VCaP (cell line): Measurements from ENCODE around the gene SEC14L5.

Experiments
- H3K27ac ChIP-seq: fragments of 450-650 bp; 2 replicates; pipeline ENCODE4 v1.5.1; 2017
- TF ChIP-seq, protein P1 (sequence below): fragments of 450-650 bp; conservative IDR thresholded peaks from 2 replicates; pipeline ENCODE4 v1.5.1; 2017; ENCODE audit warnings: mild to moderate bottlenecking, moderate library complexity

The SEC14L5 gene

DNA sequence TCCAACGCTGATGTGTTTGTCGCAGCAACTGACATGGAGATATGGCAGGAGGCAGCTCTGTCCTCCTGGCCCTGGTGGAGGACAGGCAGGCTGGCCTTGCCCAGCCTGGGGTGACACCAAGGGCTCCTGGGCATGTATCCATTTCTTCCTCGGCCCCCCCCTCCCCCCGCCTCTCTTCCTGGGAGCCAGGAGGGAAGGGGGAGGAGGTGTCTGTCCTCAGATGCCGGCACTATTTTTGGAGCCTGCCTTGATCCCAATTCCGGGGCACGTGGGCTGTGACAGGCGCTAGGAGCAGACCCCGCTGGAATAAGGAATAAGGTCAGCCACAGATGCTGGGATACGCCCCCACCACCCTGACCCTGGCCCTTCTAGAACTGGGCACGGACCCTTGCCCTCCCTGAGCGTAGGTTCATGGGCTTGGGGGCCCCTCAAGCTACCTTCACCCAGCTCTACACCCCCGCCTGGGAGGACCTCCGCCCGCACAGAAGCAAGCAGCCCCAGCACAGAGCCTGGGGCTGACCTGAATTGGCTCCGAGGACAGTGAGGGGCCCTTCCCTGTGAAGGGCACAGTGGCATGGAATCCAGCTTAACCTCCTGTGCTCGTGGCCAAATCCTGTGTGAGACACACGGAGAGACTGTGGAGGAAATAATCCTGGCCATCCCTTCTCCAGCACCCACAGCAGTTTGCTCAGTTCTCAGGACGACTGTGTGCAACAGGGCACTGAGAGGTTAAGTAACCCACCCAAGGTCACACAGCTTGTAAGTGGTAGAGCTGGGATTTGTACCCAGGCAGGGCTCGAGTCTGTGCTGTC, 24.1 kb downstream of the SEC14L5 start:
- H3K27ac ChIP-seq, result no peak overlapping the region
- TF ChIP-seq, protein P1, sequence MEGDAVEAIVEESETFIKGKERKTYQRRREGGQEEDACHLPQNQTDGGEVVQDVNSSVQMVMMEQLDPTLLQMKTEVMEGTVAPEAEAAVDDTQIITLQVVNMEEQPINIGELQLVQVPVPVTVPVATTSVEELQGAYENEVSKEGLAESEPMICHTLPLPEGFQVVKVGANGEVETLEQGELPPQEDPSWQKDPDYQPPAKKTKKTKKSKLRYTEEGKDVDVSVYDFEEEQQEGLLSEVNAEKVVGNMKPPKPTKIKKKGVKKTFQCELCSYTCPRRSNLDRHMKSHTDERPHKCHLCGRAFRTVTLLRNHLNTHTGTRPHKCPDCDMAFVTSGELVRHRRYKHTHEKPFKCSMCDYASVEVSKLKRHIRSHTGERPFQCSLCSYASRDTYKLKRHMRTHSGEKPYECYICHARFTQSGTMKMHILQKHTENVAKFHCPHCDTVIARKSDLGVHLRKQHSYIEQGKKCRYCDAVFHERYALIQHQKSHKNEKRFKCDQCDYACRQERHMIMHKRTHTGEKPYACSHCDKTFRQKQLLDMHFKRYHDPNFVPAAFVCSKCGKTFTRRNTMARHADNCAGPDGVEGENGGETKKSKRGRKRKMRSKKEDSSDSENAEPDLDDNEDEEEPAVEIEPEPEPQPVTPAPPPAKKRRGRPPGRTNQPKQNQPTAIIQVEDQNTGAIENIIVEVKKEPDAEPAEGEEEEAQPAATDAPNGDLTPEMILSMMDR, result no peak

DNA sequence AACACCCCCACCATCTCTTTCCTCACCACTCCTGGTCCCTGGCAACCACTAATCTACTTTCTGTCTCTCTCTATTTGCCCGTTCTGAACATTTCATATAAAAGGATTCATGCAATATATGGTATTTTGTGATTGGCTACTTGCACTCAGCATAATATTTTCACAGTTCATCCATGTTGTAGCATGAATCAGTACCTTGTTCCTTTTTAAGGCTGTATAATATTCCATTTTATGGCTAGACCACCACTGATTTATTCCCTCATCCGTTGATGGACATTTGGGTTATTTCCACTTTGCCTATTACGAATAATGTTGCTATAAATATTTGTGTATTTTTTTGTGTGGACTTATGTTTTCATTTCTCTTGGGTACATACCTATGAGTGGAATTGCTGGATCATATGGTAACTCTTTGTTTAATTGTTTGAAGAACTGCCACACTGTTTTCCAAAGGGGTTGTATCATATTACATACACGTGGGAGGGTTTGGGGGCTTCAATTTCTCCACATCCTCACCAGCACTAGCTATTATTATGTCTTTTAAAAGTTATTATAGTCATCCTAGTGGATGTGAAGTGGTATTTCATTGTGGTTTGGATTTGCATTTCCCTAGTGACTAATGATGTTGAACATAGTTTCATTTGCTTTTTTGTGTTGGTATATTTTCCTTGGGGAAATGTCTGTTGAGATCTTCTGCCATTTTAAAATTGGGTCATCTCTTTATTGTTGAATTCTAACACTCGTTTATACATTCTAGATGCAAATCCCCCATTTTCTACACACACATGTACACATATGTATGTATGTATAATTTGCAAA, 26.3 kb downstream of the SEC14L5 start:
- H3K27ac ChIP-seq, result no peak overlapping the region
- TF ChIP-seq, protein P1, result no peak

DNA sequence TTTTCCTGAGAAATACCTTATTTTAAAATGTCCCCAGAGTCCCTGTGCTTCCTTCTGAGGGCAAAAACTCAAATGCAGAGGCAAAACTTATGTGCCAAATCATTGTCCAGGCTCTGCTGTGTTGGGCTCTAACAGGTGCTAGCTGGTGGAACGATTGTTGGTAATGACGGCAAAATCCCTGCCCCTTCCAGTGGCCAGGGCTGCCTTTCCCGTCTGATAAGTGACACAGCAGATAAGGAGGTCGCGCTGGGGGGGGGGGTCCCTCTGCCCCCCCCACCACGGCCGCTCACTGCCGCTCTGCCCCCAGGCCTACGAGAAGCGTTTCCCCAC, 29.1 kb downstream of the SEC14L5 start:
- H3K27ac ChIP-seq, result no peak overlapping the region
- TF ChIP-seq, protein P1, result no peak

DNA sequence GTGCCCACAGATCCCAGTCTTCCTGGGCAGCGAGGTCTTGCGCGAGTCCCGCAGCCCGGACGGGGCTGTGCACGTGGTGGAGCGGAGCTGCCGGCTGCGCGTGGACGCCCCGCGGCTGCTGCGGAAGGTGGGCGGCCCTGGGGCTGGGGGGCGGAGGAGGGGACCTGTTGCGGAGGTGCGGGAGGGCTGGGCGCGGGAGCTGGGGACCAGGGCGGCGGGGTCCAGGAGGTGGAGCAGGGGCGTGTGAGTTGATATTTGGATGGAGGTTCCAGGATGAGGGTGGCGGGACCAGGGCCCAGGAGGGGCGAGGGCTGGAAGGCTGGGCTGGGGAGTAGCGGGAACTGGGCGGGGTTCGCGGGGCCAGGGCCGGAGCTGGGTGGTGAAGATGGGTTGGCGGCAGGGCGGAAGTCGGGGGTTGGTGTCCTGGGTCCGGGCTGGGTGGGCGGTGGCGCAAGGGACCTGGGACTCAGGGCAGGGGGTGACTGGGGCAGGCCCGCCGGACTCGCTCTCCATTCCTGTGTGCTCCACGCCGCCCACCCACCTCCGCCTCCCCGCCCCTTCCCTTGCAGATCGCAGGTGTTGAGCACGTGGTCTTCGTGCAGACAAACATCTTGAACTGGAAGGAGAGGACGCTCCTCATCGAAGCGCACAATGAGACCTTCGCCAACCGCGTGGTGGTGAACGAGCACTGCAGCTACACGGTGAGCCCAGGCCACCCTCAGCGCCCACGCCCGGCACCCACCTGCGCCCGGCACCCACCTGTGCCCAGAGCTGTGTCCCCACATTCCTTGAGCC, 29.6 kb downstream of the SEC14L5 start:
- TF ChIP-seq, protein P1, result no peak
- H3K27ac ChIP-seq, result no peak overlapping the region

DNA sequence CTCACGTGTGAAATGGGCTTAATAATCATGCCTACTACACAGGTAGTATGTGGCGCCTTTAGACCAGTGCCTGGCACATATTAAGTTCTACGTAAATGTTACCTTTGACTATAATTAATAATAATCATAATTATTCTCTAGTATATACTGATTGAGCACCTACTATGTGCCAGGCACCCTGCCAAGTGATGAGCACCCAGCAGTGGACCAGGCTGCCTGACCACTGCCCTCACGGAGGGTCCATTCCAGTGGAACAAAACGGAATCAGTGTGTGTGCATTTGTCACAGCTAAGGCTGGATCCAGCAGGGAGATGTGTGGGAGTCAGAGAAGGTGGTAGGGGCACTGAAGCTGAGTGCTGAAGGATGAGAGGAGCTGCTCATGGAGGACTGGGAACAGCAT, 30.5 kb downstream of the SEC14L5 start:
- TF ChIP-seq, protein P1, result no peak
- no peak overlapping the region for H3K27ac ChIP-seq

DNA sequence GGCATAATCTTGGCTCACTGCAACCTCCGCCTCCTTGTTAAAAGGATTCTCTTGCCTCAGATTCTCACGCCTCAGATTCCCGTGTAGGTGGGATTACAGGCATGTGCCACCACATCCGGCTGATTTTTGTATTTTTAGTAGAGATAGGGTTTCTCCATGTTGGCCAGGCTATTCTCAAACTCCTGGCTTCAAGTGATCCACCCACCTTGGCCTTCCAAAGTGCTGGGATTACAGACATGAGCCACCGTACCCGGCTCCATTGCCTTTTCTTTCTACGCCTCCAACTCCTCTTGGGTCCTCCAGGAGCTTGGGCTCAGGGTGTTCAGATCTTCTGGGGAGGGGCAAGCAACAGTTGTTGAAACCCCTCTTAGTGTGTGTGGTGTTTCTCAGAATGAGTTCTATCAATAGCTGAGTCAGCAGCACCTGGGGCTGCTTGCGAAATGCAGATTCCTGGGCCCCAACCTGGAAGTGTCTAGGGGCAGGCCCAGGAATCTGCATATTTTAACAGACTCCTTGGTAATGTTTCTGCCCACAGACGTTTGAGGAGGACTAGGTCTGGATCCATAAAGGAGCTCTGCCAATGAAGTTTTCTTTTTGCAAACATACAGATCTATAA, 31.4 kb downstream of the SEC14L5 start:
- TF ChIP-seq, protein P1, result no peak
- H3K27ac ChIP-seq, result no peak overlapping the region
